ENCODE data around the gene EFCAB14. TPM values are rescaled to one million over a fixed set of nuclear protein-coding genes. Genes with fewer than 3 reads are reported as not detected.

The EFCAB14 gene
- total RNA-seq, 1 donor from 2014 or later = 41.5 TPM

DNA sequence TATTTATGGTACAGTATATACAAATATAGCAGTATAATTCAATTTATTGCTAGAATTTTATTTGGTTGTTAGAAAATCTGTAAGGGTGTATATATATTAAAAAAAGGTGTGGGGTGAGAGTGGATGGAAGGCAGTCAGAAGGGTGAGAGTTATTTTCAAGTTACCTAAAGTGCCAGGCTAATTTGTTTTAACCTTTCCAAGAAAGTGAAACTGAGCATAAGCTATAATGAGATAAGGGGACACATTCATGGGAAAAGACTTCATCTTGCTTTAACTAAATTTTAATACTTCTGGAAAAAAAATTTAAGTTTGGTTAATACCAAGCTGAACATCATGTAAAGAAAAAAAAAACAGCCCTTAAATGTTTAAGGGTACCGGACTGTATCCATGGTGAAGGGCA is 42.4 kb downstream of the EFCAB14 start:
- TF ChIP-seq, protein P1, sequence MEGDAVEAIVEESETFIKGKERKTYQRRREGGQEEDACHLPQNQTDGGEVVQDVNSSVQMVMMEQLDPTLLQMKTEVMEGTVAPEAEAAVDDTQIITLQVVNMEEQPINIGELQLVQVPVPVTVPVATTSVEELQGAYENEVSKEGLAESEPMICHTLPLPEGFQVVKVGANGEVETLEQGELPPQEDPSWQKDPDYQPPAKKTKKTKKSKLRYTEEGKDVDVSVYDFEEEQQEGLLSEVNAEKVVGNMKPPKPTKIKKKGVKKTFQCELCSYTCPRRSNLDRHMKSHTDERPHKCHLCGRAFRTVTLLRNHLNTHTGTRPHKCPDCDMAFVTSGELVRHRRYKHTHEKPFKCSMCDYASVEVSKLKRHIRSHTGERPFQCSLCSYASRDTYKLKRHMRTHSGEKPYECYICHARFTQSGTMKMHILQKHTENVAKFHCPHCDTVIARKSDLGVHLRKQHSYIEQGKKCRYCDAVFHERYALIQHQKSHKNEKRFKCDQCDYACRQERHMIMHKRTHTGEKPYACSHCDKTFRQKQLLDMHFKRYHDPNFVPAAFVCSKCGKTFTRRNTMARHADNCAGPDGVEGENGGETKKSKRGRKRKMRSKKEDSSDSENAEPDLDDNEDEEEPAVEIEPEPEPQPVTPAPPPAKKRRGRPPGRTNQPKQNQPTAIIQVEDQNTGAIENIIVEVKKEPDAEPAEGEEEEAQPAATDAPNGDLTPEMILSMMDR (conservative IDR thresholded peaks at IDR 0.05; ENCODE audit: low read depth, low read length) = no peak
- no peak for DNase-seq (ENCODE audit: low read depth)
- H3K4me3 ChIP-seq (ENCODE audit: low read depth, low read length) = no peak overlapping the region

DNA sequence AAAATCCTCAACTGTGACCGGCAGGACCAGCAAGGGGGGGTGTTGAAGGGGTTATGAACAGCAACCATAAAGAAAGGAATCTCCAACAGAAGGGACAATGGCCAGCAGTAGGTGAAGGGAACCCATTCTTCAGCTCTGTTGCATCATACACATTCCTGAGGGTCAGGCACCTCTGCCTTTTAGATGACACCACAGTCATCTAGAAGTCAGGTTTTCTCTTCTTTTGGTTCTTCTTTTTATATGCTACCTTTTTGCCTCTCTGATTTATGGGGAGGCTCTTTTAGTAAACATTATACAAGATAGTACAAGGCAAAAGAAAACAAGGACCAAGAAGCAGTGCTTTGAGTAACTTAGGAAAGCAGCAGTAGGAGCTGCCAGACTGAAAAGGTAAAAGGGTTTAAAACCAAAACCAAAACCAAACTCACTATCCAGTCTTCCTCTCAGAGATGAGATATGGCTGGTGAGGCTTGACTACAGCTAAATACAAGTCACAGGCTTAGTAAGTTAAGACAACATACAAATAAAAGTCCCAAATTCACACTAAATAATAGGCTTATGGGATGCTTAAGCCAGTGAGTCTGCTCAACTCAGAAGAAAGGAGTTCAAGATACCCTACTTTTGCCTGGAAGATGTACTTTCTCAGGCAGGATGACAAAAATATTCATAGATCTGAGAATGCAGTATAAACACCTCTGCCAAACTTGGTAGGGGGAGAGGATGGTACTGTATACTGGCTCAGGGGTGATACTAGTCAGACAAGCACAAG is 43.2 kb downstream of the EFCAB14 start:
- TF ChIP-seq, protein P1 (conservative IDR thresholded peaks at IDR 0.05; ENCODE audit: low read depth, low read length) = no peak
- H3K4me3 ChIP-seq (ENCODE audit: low read depth, low read length) = no peak overlapping the region
- no peak for DNase-seq (ENCODE audit: low read depth)

DNA sequence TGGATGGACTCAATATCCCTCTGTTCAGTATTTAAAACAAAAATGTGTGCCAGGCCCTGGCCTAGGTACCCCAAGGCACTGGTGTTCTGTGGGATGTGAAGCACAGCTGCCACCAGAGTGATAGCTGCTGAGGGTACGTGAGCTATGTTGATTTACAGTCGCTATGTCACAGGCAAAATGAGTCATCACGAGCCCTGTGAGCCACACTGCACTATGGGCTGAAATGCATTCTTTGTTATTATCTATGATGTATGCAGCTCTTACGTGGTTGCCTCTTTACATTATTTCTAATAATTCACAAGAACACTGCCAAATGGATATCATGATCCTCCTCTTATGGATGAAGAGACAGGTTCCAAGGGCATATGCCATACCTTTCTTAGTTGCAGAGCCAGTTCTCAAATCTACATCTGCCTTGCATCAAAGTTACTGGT is 45.1 kb downstream of the EFCAB14 start:
- no peak for DNase-seq (ENCODE audit: low read depth)
- TF ChIP-seq, protein P1 (conservative IDR thresholded peaks at IDR 0.05; ENCODE audit: low read depth, low read length) = no peak
- no peak overlapping the region for H3K4me3 ChIP-seq (ENCODE audit: low read depth, low read length)

DNA sequence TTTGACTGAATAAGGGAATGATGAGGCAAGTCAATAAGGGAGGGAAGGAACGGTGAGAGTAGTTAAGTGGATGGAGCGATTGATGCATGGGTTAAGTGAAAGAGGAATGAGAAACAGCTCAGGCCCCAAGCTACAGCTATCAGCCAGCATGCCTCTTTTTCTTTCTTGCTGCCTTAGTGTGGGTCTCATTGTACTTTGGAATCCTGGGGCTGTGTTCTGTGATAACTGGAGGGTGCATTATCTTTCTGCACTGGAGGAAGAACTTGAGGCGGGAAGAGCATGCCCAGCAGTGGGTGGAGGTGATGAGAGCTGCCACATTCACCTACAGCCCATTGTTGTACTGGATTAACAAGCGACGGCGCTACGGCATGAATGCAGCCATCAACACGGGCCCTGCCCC is 46.2 kb downstream of the EFCAB14 start:
- TF ChIP-seq, protein P1 (conservative IDR thresholded peaks at IDR 0.05; ENCODE audit: low read depth, low read length) = no peak
- no peak overlapping the region for H3K4me3 ChIP-seq (ENCODE audit: low read depth, low read length)
- DNase-seq (ENCODE audit: low read depth) = no peak

DNA sequence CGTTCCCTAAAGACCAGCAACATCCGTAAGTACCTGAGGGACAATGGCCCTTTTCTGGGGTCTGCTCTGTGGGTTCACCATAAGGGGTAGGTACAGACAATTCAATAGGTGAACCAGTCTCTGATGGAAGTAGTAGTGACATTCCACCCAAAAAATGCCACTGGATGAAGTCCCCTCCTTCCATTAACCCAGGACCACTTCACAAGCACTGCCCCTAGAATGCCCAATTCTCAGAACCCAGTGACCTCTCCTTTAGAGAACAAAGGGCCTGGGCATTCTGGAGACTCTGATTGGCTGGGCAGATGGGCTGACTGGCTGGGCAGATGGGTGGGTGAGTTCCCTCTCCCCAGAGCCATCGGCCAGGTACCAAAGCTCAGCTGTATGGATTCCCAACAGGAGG is 47.4 kb downstream of the EFCAB14 start, which contains the start of gene TEX38:
TEX38 (plus strand) TSS at position 301 of the 400 bp plus-strand sequence; CDS start at position 382, 81 bp downstream.
- no peak for DNase-seq (ENCODE audit: low read depth)
- TF ChIP-seq, protein P1 (conservative IDR thresholded peaks at IDR 0.05; ENCODE audit: low read depth, low read length) = no peak
- H3K4me3 ChIP-seq (ENCODE audit: low read depth, low read length) = no peak within 1 kb of the TSS

DNA sequence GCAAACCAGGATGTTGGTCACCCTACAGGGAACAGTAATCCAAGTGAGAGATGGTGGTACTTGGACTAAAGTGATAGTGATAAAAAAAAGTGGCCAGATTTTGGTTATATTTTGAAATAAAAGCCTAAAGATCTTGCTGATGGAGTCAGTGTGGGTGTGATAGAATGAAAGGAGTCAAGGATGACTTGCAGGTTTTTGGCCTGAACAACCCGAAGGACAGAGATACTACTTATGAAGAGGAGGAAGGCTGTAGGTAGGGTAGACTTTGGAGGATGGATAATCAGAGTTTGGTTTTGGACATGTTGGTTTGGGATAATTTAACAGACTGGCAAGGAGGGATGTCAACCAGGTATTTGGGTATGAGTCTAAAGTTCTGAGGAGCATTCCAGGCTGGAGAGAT is 48.8 kb downstream of the EFCAB14 start:
- no peak overlapping the region for H3K4me3 ChIP-seq (ENCODE audit: low read depth, low read length)
- TF ChIP-seq, protein P1 (conservative IDR thresholded peaks at IDR 0.05; ENCODE audit: low read depth, low read length) = no peak
- DNase-seq (ENCODE audit: low read depth) = no peak
